ENCODE results near the gene CNN2.

The CNN2 gene

GRCh38 chr19:1076046-1076386 is 49.6 kb downstream of the CNN2 start:
- Histone ChIP-seq H3K36me3 (ENCODE audit: insufficient read depth) (no peaks in the 10 kb centered on the region), H3K79me2 (ENCODE audit: insufficient read depth, low read depth) (no peaks in the 10 kb centered on the region), H4K20me1 (ENCODE audit: insufficient read depth) (no peaks in the 10 kb centered on the region), H3K4me1 (ENCODE audit: low read depth, poor library complexity, severe bottlenecking) (peaks cover 29% of the 10 kb centered on the region), H3K27me3 (ENCODE audit: insufficient read depth, low read depth) (no peaks in the 10 kb centered on the region), H3K27ac (no peak overlapping the region; the same call in 1 of the 2 replicates), H3K4me3 (IDR thresholded peaks at IDR 0.05; ENCODE audit: insufficient read depth, low read depth, low read length) (no peak overlapping the region), H3K4me2 (no peak overlapping the region), H2AFZ (ENCODE audit: low read depth) (no peak overlapping the region), H3K9ac (no peak overlapping the region)
- TF ChIP-seq CTCF (conservative IDR thresholded peaks at IDR 0.05; ENCODE audit: low read depth, low read length): no peak

GRCh38 chr19:1076951-1077350 is 50.5 kb downstream of the CNN2 start:
- Histone ChIP-seq H2AFZ (ENCODE audit: low read depth) (no peak overlapping the region), H3K36me3 (ENCODE audit: insufficient read depth) (no peaks in the 10 kb centered on the region), H3K4me1 (ENCODE audit: low read depth, poor library complexity, severe bottlenecking) (peaks cover 29% of the 10 kb centered on the region), H3K9ac (no peak overlapping the region), H3K4me2 (peak overlapping the region; percentile 22), H3K27ac (peak overlapping the region; percentile 38; the same call in 1 of the 2 replicates), H3K4me3 (IDR thresholded peaks at IDR 0.05; ENCODE audit: insufficient read depth, low read depth, low read length) (no peak overlapping the region), H4K20me1 (ENCODE audit: insufficient read depth) (no peaks in the 10 kb centered on the region), H3K27me3 (ENCODE audit: insufficient read depth, low read depth) (no peaks in the 10 kb centered on the region), H3K79me2 (ENCODE audit: insufficient read depth, low read depth) (no peaks in the 10 kb centered on the region)
- TF ChIP-seq CTCF (conservative IDR thresholded peaks at IDR 0.05; ENCODE audit: low read depth, low read length): no peak

- no peak overlapping the region for H3K4me2 ChIP-seq
- H3K27ac ChIP-seq: no peak overlapping the region
- no peaks in the 10 kb centered on the region for H3K36me3 ChIP-seq (ENCODE audit: insufficient read depth)
- H3K9ac ChIP-seq: no peak overlapping the region
- no peak for TF ChIP-seq CTCF (conservative IDR thresholded peaks at IDR 0.05; ENCODE audit: low read depth, low read length)
- no peak overlapping the region for H2AFZ ChIP-seq (ENCODE audit: low read depth)
- H3K4me3 ChIP-seq (IDR thresholded peaks at IDR 0.05; ENCODE audit: insufficient read depth, low read depth, low read length): no peak overlapping the region
- H4K20me1 ChIP-seq (ENCODE audit: insufficient read depth): no peaks in the 10 kb centered on the region
- H3K27me3 ChIP-seq (ENCODE audit: insufficient read depth, low read depth): no peaks in the 10 kb centered on the region
- H3K79me2 ChIP-seq (ENCODE audit: insufficient read depth, low read depth): no peaks in the 10 kb centered on the region
- peaks cover 29% of the 10 kb centered on the region for H3K4me1 ChIP-seq (ENCODE audit: low read depth, poor library complexity, severe bottlenecking)
These were observed 53.2 kb downstream of the CNN2 start for GRCh38 chr19:1079566-1080111.

- no peak overlapping the region for H2AFZ ChIP-seq (ENCODE audit: low read depth)
- no peak overlapping the region for H3K9ac ChIP-seq
- H3K4me1 ChIP-seq (ENCODE audit: low read depth, poor library complexity, severe bottlenecking): peaks cover 21% of the 10 kb centered on the region
- H3K36me3 ChIP-seq (ENCODE audit: insufficient read depth): no peaks in the 10 kb centered on the region
- no peaks in the 10 kb centered on the region for H3K27me3 ChIP-seq (ENCODE audit: insufficient read depth, low read depth)
- H3K4me3 ChIP-seq (IDR thresholded peaks at IDR 0.05; ENCODE audit: insufficient read depth, low read depth, low read length): no peak overlapping the region
- no peaks in the 10 kb centered on the region for H3K79me2 ChIP-seq (ENCODE audit: insufficient read depth, low read depth)
- H3K27ac ChIP-seq: no peak overlapping the region
- no peaks in the 10 kb centered on the region for H4K20me1 ChIP-seq (ENCODE audit: insufficient read depth)
- no peak overlapping the region for H3K4me2 ChIP-seq
- no peak for TF ChIP-seq CTCF (conservative IDR thresholded peaks at IDR 0.05; ENCODE audit: low read depth, low read length)
These were observed 54.2 kb downstream of the CNN2 start for GRCh38 chr19:1080360-1081161.
